HG02885 (cell line): ENCODE results near the gene UBC.
"Not testable (repeated sequence)": the region's sequence is repeated elsewhere in the genome, so short reads cannot be mapped to it uniquely, and the experiment has no call there.

ENCODE experiments used
- ATAC-seq: cut with Tn5 transposase; IDR thresholded peaks from one replicate; pipeline ENCODE4 v1.9.1; 2021; ENCODE audit warnings: mild to moderate bottlenecking; ENCODE audit not compliant: unreplicated experiment, poor library complexity

UBC gene

GRCh38 chr12:124938108-124938507 is 23.7 kb upstream of the UBC start:
- ATAC-seq: peak; percentile 24

DNA sequence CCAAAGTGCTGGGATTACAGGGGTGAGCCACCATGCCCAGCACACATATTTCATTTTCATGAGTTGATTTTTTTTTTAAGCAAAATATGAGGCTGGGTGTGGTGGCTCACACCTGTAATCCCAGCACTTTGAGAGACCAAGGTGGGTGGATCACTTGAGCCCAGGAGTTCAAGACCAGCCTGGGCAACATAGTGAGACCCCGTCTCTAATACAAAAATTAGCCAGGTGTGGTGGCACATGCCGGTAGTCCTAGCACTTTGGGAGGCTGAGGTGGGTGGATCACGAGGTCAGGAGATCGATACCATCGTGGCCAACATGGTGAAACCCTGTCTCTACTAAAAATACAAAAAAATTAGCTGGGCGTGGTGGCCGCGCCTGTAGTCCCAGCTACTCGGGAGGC is 17.1 kb upstream of the UBC start:
- not testable (repeated sequence) for ATAC-seq

GRCh38 chr12:124930586-124930985 is 16.1 kb upstream of the UBC start:
- ATAC-seq: no peak

DNA sequence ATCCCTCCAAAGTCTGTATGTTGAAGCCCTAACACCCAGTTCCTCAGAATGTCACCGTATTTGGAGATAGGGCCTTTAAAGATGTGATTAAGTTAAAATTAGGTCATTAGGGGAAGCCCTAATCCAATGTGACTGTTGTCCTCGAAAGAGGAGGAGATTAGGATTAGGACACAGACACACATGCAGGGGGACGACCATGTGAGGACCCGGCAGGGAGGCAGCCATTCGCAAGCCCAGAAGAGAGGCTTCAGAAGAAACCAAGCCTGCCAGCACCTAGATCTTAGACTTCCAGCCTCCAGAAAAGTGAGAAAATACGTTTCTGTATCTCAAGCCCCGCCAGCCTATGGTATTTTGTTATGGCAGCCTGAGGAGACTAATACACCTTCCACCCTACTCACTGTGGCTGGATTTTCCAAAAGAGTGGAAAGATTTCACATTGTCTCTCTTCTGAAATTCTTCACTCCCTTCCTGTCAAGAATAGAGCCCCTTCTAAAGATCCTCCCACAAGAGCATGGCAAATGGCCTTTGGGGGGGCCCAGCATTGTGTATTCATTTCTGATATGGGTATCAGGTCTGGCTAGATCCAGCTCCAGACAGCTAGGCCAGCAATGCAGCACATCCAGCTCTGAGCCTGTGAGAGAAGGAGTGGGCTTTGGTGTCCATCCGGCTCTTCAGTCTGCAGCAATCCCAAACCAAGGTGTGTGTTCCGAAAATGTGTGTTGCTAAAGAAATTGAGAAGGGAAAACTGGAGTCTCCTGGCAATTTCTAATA is 15.4 kb upstream of the UBC start:
- no peak for ATAC-seq

GRCh38 chr12:124928912-124929530 is 14.6 kb upstream of the UBC start:
- no peak for ATAC-seq

- peak; percentile 48 for ATAC-seq
These were observed 13.9 kb upstream of the UBC start for GRCh38 chr12:124928095-124928911.

DNA sequence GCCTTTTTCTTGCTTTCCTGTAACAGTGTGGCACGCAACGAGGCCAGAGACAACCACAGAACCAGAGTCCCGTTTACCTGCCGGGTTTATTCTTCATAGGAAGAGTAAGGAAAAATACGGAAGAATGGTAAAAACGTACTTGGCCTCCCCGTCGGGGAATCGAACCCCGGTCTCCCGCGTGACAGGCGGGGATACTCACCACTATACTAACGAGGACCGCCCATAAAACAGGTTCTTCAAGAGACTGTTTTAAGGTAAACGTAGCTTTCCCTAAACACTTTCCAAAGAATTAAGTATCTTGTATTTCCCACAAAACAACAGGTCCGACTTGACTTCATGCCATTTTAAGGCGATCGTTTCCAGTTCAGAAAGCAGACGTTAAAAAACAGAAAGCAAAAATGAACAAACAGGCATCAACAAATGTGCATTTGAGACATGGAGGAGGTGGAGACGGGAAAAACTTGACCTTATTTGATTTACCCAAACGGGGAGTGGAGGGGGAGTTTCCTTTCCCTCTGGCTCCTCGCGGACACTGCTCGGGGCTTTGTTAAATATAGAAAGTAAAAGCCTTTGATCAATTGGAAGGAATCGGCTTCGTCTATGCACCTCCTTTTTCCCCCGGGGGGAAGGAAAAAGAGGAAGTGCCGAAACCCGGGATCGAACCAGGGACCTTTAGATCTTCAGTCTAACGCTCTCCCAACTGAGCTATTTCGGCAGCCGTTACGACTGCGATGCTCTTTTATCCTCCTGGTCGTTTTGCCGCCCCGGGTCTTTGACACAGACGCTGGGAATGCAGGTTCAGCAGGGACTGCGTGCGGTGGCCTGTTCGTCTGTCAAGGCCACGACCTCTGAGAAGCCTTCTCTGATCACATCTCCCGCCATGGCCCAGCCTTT is 13.0 kb upstream of the UBC start:
- peak; percentile 70 for ATAC-seq

GRCh38 chr12:124925782-124926181 is 11.3 kb upstream of the UBC start:
- ATAC-seq: not testable (repeated sequence)

GRCh38 chr12:124925117-124925516 is 10.7 kb upstream of the UBC start:
- no peak for ATAC-seq

DNA sequence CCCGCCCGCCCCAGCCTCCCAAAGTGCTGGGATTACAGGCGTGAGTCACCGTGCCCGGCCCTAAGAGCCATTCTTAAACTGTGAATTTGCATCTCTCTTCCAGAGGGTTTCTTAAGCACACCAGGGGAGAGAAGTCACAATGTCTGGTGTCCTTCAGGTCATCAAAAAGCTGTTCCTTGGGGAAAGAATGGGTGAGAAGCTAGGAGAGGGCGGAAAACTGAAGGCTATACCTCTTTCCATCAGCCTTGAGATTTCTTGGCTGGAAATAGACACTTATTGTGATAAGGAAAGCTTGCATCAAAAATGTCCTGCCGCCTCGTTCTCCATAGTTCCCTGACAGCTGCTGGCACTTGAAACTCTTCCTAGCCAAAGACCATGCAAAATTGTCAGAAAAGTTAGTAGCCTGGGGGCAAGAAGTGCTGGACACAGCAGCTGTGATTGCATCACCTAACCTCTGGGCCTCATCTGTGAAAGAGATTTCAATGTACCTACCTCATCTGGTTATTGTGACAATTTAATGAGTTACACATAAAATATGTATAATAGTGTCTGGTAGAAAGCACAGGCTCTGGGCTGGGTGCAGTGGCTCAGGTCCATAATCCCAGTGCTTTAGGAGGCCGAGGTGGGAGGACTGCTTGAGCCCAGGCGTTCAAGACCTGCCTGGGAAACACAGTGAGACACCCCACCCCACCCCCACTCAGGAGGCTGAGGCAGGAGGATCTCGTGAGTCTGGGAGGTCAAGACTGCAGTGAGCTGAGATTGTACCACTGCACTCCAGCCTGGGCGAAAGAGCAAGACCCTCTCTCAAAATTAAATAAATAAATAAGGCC is 9.7 kb upstream of the UBC start:
- ATAC-seq: no peak

DNA sequence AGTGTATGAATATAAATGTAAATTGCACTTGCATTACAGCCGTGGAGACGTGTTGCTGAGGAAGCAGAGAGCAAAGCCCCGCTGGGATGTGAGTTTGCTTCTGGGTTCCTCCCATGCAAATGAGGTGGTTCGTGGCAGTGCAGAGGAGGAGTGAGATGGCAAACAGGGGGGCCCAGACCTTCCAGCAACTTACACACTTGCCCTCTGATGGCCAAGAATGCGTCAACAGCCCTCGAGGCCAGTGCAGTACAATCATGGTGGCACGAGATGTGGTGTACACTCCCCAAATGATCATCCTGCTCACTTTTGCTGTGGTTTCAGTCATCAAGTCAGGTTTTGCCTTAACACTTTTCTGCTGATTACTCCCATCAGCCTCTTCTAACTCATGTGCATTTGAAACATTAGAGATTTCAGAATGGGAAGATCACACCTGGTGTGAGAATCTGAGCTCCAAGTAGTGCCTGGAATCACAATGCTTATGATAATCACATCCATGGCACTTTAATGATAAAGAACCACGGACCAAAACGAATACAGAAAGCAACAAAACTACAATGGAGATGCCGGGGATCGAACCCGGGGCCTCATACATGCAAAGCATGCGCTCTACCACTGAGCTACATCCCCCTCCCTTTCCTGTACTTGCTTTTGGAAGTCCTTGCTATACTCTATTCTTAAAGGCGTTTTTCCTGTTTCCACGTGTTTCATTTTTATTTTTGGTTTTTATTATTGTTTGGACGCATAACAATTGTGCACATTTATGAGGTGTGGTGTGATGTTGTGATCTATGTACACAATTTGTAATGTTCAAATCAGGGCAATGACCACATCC is 7.0 kb upstream of the UBC start:
- peak; percentile 50 for ATAC-seq

DNA sequence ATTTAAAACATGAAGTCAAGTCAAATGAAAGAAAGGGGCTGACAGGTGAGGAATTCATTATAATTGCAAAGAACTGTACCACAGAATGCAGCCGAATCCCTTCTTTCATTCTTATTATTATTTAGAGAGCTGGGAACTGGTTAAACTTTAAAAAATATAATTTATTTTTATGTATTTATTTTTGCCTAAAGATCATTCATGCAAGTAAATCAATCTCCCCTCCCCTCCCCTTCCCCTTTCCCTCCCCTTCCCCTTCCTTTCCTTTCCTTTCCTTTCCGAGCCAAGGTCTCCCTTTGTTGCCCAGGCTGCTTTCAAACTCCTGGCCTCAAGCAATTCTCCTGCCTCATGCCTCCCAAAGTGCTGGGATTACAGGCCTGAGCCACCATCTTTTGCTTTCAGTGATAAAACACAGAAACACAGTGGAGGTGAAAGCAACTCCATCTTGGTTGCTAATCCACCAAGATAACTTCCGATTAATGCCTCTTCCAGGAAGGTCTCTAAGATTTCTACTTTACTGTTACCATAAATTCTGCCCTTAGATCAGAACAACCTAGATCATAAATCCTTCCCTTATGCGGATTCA is 6.0 kb upstream of the UBC start:
- no peak for ATAC-seq

DNA sequence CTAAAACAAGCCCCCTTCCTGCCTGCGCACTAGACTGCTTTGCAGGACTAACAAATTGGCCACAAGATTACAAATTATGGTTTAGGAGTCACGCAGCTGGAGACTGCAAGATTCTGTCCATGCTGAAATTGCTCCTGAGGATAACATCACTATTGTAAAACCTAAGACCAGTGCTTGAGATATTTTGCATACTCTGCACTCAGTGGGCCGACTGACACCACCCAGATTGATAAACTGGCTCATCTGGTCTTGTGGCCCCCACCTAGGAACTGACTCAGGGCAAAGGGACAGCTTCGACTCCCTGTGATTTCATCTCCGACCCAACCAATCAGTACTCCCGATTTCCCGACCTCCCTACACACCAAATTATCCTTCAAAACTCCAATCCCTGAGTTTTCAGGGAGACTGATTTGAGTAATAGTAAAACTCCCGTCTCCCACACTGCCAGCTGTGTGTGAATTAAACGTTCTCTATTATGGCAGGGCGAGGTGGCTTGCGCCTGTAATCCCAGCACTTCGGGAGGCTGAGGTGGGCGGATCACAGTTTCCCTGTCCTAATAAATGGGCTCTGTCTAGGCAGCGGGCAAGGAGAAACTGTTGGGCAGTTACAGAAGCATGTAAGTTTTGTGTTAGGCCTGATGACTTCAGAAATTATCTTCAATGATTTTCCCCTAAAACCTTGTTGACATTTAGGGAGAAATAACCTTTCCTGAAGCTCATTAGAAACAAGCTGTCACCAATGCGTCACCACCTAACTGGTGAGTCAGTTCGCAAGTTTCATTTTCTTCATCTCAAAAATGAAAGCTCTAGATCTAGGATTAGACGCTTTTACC is 5.3 kb upstream of the UBC start:
- no peak for ATAC-seq

- ATAC-seq: not testable (repeated sequence)
These were observed 4.2 kb upstream of the UBC start for GRCh38 chr12:124918622-124918988.

- no peak for ATAC-seq
These were observed 3.6 kb upstream of the UBC start for GRCh38 chr12:124917841-124918621.

GRCh38 chr12:124917135-124917840 is 2.8 kb upstream of the UBC start:
- ATAC-seq: peak; percentile 53
